Fibroblast of lung (primary cell): ENCODE data around the gene CD8B2.

Source experiments
- EZH2 ChIP-seq: IDR thresholded peaks from 2 replicates; pipeline ENCODE4 v1.5.1; 2012; ENCODE audit warnings: low read length, control low read depth, mild to moderate bottlenecking; ENCODE audit errors: missing control alignments
- TF ChIP-seq, protein P1 (sequence below), 2 donors: IDR thresholded peaks in 1 of 2; conservative IDR thresholded peaks in 1 of 2; 1 replicate in 1 of 2; 2 replicates in 1 of 2; pipeline ENCODE4 v1.5.1; 2011 to 2012; ENCODE audit warnings: low read length in 2 of 2, control low read depth in 1 of 2, inconsistent platforms in 1 of 2, low read depth in 1 of 2, mild to moderate bottlenecking in 1 of 2

DNA sequence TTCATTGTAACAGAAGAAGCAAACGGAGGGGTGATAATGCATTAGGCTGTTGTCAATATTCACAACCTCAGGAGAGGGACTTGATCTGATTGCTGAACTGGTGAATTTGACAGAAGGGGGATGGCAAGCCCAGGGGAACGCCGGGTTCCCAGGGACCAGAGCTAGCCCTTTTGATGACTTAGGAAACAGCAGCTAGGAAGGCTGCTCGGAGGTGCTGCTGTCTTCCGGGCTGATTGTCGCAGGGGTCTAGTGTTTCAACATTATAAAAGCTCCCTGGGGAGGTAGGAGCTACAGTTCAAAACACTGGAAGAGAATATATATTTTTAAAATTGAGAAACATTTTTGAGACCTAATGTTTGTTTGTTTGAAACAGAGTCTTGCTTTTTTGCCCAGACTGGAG, 47.3 kb downstream of the CD8B2 start:
- TF ChIP-seq, protein P1, sequence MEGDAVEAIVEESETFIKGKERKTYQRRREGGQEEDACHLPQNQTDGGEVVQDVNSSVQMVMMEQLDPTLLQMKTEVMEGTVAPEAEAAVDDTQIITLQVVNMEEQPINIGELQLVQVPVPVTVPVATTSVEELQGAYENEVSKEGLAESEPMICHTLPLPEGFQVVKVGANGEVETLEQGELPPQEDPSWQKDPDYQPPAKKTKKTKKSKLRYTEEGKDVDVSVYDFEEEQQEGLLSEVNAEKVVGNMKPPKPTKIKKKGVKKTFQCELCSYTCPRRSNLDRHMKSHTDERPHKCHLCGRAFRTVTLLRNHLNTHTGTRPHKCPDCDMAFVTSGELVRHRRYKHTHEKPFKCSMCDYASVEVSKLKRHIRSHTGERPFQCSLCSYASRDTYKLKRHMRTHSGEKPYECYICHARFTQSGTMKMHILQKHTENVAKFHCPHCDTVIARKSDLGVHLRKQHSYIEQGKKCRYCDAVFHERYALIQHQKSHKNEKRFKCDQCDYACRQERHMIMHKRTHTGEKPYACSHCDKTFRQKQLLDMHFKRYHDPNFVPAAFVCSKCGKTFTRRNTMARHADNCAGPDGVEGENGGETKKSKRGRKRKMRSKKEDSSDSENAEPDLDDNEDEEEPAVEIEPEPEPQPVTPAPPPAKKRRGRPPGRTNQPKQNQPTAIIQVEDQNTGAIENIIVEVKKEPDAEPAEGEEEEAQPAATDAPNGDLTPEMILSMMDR (conservative IDR thresholded peaks at IDR 0.05 in 1 of 2, IDR thresholded peaks at IDR 0.05 in 1 of 2; ENCODE audit: low read depth in 1 of 2, low read length in 2 of 2), result no peak
- no peak for TF ChIP-seq EZH2
